HepG2 (cell line): ENCODE measurements around the gene THRSP. TPM values are rescaled to one million over a fixed set of nuclear protein-coding genes. Genes with fewer than 3 reads are reported as not detected.
A peak's percentile ranks its signal among the peaks of the same experiment; 100 is the strongest.

Experiments
- CEBPB ChIP-seq: IDR thresholded peaks from 2 replicates; pipeline ENCODE4 v1.6.1; 2011; ENCODE audit warnings: low read depth, low read length, improper control_type of control experiment, borderline replicate concordance
- ERF ChIP-seq: IDR thresholded peaks from 2 replicates; pipeline ENCODE4 v1.6.1; 2018; ENCODE audit warnings: missing biosample characterization, missing genetic modification reagents
- HNRNPLL ChIP-seq: fragments of 200-400 bp; formaldehyde crosslinking; IDR thresholded peaks from 2 replicates; pipeline ENCODE4 v1.6.1; 2017; ENCODE audit warnings: mild to moderate bottlenecking, low read depth, low read length; ENCODE audit not compliant: poor library complexity, severe bottlenecking
- KDM2A ChIP-seq: sonication (generic); formaldehyde crosslinking; IDR thresholded peaks from 2 replicates; pipeline ENCODE4 v1.4.0; 2020; ENCODE audit warnings: low read depth, missing genetic modification reagents, borderline replicate concordance
- MTF1 ChIP-seq: sonication (generic); formaldehyde crosslinking; IDR thresholded peaks from 2 replicates; pipeline ENCODE4 v1.5.0; 2020; ENCODE audit warnings: missing genetic modification reagents
- ONECUT2 ChIP-seq: sonication (generic); formaldehyde crosslinking; IDR thresholded peaks from 2 replicates; pipeline ENCODE4 v1.4.0; 2020; ENCODE audit warnings: missing genetic modification reagents
- YY1 ChIP-seq: IDR thresholded peaks from 2 replicates; pipeline ENCODE4 v1.6.1; 2011; ENCODE audit warnings: low read length, low read depth, moderate library complexity, mild to moderate bottlenecking; ENCODE audit not compliant: insufficient read depth, insufficient replicate concordance
- ZFP36L1 ChIP-seq: sonication (generic); formaldehyde crosslinking; IDR thresholded peaks from 2 replicates; pipeline ENCODE4 v1.8.0; 2022; ENCODE audit warnings: mild to moderate bottlenecking, missing genetic modification reagents, moderate library complexity
- ZMAT3 ChIP-seq: sonication (generic); formaldehyde crosslinking; conservative IDR thresholded peaks from 2 replicates; pipeline ENCODE4 v1.7.0; 2021; ENCODE audit warnings: missing genetic modification reagents
- ZNF547 ChIP-seq: sonication (generic); formaldehyde crosslinking; IDR thresholded peaks from 2 replicates; pipeline ENCODE4 v1.5.1; 2020; ENCODE audit warnings: mild to moderate bottlenecking, missing genetic modification reagents
- ZNF652 ChIP-seq: IDR thresholded peaks from 2 replicates; pipeline ENCODE4 v1.6.1; 2016; ENCODE audit warnings: low read depth, borderline replicate concordance
- polyA plus RNA-seq, 8 experiments: library from polyadenylated mRNA; depleted of rRNA in 3 of 8; stranded (reverse) in 7 of 8; unstranded in 1 of 8; fragments of >200 nt; fragmentation: Illumina TruSeq in 4 of 8; extraction: Trizol in 4 of 8; gene quantifications; 2 replicates each; pipeline versions ENCODE4 v1.2.1 to v1.2.3, GENCODE V29; 2011 to 2016; ENCODE audit warnings: low read depth in 4 of 8, missing spikeins in 1 of 8, mixed read lengths in 1 of 8; ENCODE audit not compliant: insufficient read depth in 1 of 8
- total RNA-seq, 5 experiments: library from RNA; depleted of rRNA; stranded (reverse); fragments of >200 nt; fragmentation: Illumina TruSeq; extraction: Trizol; gene quantifications; 2 replicates each; pipeline ENCODE4 v1.2.3, GENCODE V29; 2016; ENCODE audit warnings: low read depth in 1 of 5
- TF ChIP-seq, protein P1 (sequence below), 2 experiments: fragments of 450-650 bp in 1 of 2; sonication (generic) in 1 of 2; formaldehyde crosslinking in 1 of 2; IDR thresholded peaks; 2 replicates each; pipeline versions ENCODE4 v1.6.1 to v1.8.0; 2016 to 2022; ENCODE audit warnings: antibody characterized with exemption in 1 of 2, mild to moderate bottlenecking in 1 of 2, missing genetic modification reagents in 1 of 2
- TF ChIP-seq, protein P2 (sequence below), 2 experiments: sonication (generic) in 1 of 2; formaldehyde crosslinking in 1 of 2; IDR thresholded peaks; 2 replicates each; pipeline versions ENCODE4 v1.4.0 to v1.6.1; 2018 to 2020; ENCODE audit warnings: missing genetic modification reagents in 2 of 2, borderline replicate concordance in 1 of 2, low read depth in 1 of 2, mild to moderate bottlenecking in 1 of 2, missing biosample characterization in 1 of 2
- TF ChIP-seq, protein P3 (sequence below): sonication (generic); formaldehyde crosslinking; IDR thresholded peaks from 2 replicates; pipeline ENCODE4 v1.5.0; 2020; ENCODE audit warnings: mild to moderate bottlenecking, missing genetic modification reagents, moderate library complexity
- TF ChIP-seq, protein P4 (sequence below): sonication (generic); formaldehyde crosslinking; IDR thresholded peaks from 2 replicates; pipeline ENCODE4 v1.8.0; 2022; ENCODE audit warnings: missing genetic modification reagents, low read depth, mild to moderate bottlenecking, borderline replicate concordance
- TF ChIP-seq, protein P5 (sequence below): IDR thresholded peaks from 2 replicates; pipeline ENCODE4 v1.6.1; 2012; ENCODE audit warnings: inconsistent platforms

Gene THRSP
- total and polyA plus RNA-seq, 2 of the 13 experiments (the other 11 are each of a cell fraction or from before 2014, with no cell fraction given), result 0.13 to 0.58 TPM

DNA sequence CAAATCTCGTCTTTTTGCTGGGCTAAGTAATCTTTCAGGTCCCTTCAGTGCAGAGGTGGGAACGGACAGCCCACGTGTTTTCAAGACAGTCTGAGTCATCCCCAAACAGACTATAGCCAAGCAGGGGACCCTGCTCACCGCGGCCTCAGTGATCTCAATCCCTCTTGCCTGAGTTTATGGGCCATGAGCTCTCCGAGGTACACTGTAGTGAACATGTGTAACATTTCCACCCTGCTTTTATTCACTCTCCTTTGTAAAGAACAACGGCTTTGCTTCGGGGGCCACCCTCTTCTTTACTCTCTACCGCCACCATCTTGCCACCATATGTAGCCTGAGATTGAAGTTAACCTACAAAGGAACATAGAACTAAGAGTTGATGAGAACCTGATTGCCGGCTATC is 29.0 kb upstream of the THRSP start (continued):
- TF ChIP-seq, protein P1, sequence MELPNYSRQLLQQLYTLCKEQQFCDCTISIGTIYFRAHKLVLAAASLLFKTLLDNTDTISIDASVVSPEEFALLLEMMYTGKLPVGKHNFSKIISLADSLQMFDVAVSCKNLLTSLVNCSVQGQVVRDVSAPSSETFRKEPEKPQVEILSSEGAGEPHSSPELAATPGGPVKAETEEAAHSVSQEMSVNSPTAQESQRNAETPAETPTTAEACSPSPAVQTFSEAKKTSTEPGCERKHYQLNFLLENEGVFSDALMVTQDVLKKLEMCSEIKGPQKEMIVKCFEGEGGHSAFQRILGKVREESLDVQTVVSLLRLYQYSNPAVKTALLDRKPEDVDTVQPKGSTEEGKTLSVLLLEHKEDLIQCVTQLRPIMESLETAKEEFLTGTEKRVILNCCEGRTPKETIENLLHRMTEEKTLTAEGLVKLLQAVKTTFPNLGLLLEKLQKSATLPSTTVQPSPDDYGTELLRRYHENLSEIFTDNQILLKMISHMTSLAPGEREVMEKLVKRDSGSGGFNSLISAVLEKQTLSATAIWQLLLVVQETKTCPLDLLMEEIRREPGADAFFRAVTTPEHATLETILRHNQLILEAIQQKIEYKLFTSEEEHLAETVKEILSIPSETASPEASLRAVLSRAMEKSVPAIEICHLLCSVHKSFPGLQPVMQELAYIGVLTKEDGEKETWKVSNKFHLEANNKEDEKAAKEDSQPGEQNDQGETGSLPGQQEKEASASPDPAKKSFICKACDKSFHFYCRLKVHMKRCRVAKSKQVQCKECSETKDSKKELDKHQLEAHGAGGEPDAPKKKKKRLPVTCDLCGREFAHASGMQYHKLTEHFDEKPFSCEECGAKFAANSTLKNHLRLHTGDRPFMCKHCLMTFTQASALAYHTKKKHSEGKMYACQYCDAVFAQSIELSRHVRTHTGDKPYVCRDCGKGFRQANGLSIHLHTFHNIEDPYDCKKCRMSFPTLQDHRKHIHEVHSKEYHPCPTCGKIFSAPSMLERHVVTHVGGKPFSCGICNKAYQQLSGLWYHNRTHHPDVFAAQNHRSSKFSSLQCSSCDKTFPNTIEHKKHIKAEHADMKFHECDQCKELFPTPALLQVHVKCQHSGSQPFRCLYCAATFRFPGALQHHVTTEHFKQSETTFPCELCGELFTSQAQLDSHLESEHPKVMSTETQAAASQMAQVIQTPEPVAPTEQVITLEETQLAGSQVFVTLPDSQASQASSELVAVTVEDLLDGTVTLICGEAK (IDR thresholded peaks at IDR 0.05), result no peak
- TF ChIP-seq, protein P1 (CRISPR knock-in tag; IDR thresholded peaks at IDR 0.05), result no peak
- peak; percentile 34; the same call in 1 of the 2 replicates for TF ChIP-seq ZNF652
- no peak for TF ChIP-seq ZNF547 (CRISPR knock-in tag)
- no peak for TF ChIP-seq HNRNPLL
- no peak for TF ChIP-seq MTF1 (CRISPR knock-in tag)
- TF ChIP-seq, protein P2, sequence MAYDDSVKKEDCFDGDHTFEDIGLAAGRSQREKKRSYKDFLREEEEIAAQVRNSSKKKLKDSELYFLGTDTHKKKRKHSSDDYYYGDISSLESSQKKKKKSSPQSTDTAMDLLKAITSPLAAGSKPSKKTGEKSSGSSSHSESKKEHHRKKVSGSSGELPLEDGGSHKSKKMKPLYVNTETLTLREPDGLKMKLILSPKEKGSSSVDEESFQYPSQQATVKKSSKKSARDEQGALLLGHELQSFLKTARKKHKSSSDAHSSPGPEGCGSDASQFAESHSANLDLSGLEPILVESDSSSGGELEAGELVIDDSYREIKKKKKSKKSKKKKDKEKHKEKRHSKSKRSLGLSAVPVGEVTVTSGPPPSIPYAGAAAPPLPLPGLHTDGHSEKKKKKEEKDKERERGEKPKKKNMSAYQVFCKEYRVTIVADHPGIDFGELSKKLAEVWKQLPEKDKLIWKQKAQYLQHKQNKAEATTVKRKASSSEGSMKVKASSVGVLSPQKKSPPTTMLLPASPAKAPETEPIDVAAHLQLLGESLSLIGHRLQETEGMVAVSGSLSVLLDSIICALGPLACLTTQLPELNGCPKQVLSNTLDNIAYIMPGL (CRISPR knock-in tag; IDR thresholded peaks at IDR 0.05; ENCODE audit: borderline replicate concordance in 1 of 2, low read depth in 1 of 2), result 0 out of 4 replicates have a peak, but pooled peaks of 1 of the 2 experiments have one; percentile 26
- no peak for TF ChIP-seq ONECUT2 (CRISPR knock-in tag)
- TF ChIP-seq ZMAT3 (CRISPR knock-in tag), result no peak
- no peak for TF ChIP-seq CEBPB
- TF ChIP-seq, protein P3, sequence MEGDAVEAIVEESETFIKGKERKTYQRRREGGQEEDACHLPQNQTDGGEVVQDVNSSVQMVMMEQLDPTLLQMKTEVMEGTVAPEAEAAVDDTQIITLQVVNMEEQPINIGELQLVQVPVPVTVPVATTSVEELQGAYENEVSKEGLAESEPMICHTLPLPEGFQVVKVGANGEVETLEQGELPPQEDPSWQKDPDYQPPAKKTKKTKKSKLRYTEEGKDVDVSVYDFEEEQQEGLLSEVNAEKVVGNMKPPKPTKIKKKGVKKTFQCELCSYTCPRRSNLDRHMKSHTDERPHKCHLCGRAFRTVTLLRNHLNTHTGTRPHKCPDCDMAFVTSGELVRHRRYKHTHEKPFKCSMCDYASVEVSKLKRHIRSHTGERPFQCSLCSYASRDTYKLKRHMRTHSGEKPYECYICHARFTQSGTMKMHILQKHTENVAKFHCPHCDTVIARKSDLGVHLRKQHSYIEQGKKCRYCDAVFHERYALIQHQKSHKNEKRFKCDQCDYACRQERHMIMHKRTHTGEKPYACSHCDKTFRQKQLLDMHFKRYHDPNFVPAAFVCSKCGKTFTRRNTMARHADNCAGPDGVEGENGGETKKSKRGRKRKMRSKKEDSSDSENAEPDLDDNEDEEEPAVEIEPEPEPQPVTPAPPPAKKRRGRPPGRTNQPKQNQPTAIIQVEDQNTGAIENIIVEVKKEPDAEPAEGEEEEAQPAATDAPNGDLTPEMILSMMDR (CRISPR knock-in tag), result peak; percentile 24; the same call in 1 of the 2 replicates
- 0 out of 2 replicates have a peak, but pooled peaks have one; percentile 16 for TF ChIP-seq ERF (CRISPR knock-in tag)
- no peak for TF ChIP-seq ZFP36L1 (CRISPR knock-in tag)
- TF ChIP-seq, protein P4, sequence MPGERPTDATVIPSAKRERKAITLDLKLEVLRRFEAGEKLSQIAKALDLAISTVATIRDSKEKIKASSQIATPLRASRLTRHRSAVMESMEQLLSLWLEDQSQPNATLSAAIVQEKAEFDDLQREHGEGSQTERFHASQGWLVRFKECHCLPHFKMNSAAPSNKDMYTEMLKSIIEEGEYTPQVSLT, result no peak
- TF ChIP-seq YY1, result no peak
- TF ChIP-seq, protein P5, sequence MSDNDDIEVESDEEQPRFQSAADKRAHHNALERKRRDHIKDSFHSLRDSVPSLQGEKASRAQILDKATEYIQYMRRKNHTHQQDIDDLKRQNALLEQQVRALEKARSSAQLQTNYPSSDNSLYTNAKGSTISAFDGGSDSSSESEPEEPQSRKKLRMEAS, result peak; percentile 38; the same call in 1 of the 2 replicates
- no peak for TF ChIP-seq KDM2A (CRISPR knock-in tag)
